Measurements from ENCODE around the gene UBR2. TPM values are rescaled to one million over a fixed set of nuclear protein-coding genes. Genes with fewer than 3 reads are reported as not detected.

UBR2 gene
- total RNA-seq, 1 donor from 2014 or later: 32.5 TPM

DNA sequence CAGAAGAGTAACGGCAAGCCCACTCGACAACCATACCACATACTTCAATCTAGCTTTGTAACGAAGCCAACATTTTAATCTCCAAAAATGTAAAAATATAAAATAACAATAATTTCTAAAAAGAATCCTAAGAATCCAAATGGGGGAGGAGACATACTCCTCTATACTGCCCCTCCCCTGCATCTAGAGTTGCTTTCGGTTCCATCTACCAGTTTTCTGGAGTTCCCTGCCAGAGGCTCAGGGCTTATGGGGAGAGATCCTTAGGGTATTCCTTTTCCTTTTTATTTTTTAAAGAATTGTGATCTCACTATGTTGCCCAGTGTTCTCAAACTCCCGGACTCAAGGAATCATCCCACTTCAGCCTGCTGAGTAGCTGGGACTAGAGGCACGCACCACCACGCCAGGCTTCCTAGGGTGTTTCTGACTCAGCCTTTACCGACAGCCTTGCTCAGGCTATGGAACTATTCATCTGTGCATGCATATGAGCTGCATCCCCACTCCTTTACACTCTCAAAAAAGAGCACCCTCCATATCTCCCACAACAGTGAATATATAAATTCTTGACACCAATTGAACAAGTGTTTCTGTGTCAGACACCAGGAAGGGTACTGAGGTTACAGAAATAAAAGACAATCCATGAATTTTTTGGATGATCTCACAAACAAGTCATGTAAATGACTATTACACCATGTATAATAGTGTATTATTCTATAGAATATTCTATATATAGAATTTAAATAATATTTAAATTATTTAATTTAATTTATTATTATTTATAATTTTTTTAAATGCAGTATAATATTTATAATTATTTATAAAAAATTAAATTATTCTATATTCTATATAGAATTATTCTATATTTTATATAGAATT, 40.7 kb upstream of the UBR2 start:
- intact Hi-C loops (cut with micrococcal nuclease): no loop called here
- no peak overlapping the region for H3K27ac ChIP-seq (replicated peaks)
- H3K9me3 ChIP-seq (replicated peaks): peaks cover 12% of the 10 kb centered on the region
- no peaks in the 10 kb centered on the region for H3K36me3 ChIP-seq
- no peaks in the 10 kb centered on the region for H3K4me1 ChIP-seq
- TF ChIP-seq, protein P1, sequence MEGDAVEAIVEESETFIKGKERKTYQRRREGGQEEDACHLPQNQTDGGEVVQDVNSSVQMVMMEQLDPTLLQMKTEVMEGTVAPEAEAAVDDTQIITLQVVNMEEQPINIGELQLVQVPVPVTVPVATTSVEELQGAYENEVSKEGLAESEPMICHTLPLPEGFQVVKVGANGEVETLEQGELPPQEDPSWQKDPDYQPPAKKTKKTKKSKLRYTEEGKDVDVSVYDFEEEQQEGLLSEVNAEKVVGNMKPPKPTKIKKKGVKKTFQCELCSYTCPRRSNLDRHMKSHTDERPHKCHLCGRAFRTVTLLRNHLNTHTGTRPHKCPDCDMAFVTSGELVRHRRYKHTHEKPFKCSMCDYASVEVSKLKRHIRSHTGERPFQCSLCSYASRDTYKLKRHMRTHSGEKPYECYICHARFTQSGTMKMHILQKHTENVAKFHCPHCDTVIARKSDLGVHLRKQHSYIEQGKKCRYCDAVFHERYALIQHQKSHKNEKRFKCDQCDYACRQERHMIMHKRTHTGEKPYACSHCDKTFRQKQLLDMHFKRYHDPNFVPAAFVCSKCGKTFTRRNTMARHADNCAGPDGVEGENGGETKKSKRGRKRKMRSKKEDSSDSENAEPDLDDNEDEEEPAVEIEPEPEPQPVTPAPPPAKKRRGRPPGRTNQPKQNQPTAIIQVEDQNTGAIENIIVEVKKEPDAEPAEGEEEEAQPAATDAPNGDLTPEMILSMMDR (IDR thresholded peaks at IDR 0.05; ENCODE audit: borderline replicate concordance): no peak
- no peak for DNase-seq
- no peak overlapping the region for H3K4me3 ChIP-seq
- H3K27me3 ChIP-seq (ENCODE audit: low read depth): no peaks in the 10 kb centered on the region

DNA sequence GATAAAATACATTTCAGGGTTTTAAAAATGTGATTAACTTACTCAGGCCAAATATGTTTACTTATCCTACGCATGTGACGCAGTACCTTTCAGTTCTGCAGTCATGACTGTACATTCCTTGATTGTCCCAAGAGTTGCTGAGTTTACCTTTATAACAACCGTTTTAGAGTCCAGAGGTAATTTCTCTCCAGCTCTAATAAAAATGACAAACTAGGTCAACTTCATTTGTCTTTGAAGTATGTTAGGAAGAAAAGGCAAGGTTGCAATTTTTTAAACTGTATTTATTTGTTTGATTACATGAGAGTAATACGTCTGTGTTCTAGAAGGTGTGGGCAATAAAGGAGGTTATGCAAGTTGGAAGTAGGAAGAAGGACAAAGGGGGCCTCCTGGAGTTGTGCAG, 38.6 kb upstream of the UBR2 start:
- Histone ChIP-seq H3K4me1 (no peaks in the 10 kb centered on the region), H3K4me3 (no peak overlapping the region), H3K9me3 (replicated peaks) (peaks cover 3% of the 10 kb centered on the region), H3K36me3 (no peaks in the 10 kb centered on the region), H3K27me3 (ENCODE audit: low read depth) (no peaks in the 10 kb centered on the region), H3K27ac (replicated peaks) (no peak overlapping the region)
- intact Hi-C loops (cut with micrococcal nuclease): no loop called here
- no peak for DNase-seq
- TF ChIP-seq, protein P1 (IDR thresholded peaks at IDR 0.05; ENCODE audit: borderline replicate concordance): no peak

DNA sequence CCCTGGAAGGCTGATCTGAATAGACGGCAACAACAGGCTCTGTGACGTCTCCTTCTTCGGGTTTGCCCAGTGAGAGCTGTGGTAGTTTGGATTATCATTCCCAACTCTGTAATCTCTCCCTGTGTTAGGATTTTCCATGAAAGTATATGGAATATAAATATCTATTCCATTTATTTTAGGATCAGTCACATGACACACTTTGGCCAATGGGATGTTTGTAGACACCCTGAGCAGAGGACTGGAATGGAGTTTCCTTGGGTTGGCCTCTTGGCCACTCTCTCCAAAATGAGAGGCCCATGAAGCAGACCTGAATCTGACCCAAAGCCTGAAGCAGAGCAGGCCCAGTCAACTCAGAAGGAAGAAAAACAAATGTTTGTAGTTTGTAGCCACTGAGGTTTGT, 37.2 kb upstream of the UBR2 start:
- no peak overlapping the region for H3K4me3 ChIP-seq
- no peaks in the 10 kb centered on the region for H3K27me3 ChIP-seq (ENCODE audit: low read depth)
- intact Hi-C loops (cut with micrococcal nuclease): no loop called here
- no peak overlapping the region for H3K27ac ChIP-seq (replicated peaks)
- no peaks in the 10 kb centered on the region for H3K36me3 ChIP-seq
- H3K9me3 ChIP-seq (replicated peaks): no peaks in the 10 kb centered on the region
- no peaks in the 10 kb centered on the region for H3K4me1 ChIP-seq
- TF ChIP-seq, protein P1 (IDR thresholded peaks at IDR 0.05; ENCODE audit: borderline replicate concordance): no peak
- DNase-seq: no peak

DNA sequence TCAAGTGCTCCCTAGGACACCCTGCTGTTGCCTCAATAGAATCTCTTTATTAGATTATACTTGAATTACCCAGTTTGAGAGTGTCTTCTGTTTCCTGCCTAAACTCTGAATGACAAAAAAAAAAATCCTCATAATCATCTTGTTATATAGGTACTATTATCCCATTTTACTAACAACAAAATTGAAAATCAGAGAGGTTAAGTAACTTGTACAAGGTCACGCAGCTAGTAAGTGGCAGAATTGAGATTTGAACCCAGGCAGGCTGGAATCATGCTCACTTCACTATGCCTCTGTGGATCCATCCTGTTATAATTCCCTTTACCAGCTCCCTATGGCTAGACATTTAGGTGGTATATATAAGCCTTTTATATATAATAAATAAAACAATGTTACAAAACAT, 36.6 kb upstream of the UBR2 start:
- no peaks in the 10 kb centered on the region for H3K27me3 ChIP-seq (ENCODE audit: low read depth)
- no peaks in the 10 kb centered on the region for H3K4me1 ChIP-seq
- no peak overlapping the region for H3K27ac ChIP-seq (replicated peaks)
- TF ChIP-seq, protein P1 (IDR thresholded peaks at IDR 0.05; ENCODE audit: borderline replicate concordance): no peak
- no peak overlapping the region for H3K4me3 ChIP-seq
- no peak for DNase-seq
- H3K9me3 ChIP-seq (replicated peaks): no peaks in the 10 kb centered on the region
- H3K36me3 ChIP-seq: no peaks in the 10 kb centered on the region
- intact Hi-C loops (cut with micrococcal nuclease): no loop called here

DNA sequence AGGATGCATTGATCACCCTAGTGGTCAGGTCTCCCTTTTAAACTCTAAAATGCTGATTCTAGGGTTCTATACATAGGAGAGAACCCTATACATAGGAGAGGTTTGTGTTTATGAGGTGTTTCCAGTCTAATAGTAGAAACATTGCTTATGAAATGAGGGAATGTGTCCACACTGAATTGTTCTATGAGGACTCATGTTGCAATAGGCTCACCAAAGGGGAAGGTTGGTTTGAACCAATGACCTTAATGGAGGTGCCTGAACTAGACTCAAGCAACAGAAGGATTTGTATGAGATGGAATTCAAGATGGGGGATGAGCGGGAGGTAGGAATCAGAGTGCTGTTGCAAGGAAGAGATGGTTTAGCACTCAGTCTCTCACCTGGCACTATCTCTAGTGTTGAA, 33.5 kb upstream of the UBR2 start:
- Histone ChIP-seq H3K4me3 (no peak overlapping the region), H3K9me3 (replicated peaks) (no peaks in the 10 kb centered on the region), H3K36me3 (no peaks in the 10 kb centered on the region), H3K27me3 (ENCODE audit: low read depth) (no peaks in the 10 kb centered on the region), H3K4me1 (no peaks in the 10 kb centered on the region), H3K27ac (replicated peaks) (no peak overlapping the region)
- intact Hi-C loops (cut with micrococcal nuclease): loop anchor here (10.0 kb wide), 1 partner anchor 275 kb away; no protein-coding TSS in a partner anchor
- DNase-seq: no peak
- TF ChIP-seq, protein P1 (IDR thresholded peaks at IDR 0.05; ENCODE audit: borderline replicate concordance): no peak
